ENCODE measurements around the gene TSPAN19.

GRCh38 chr12:84996759-84997158, 39.3 kb downstream of the TSPAN19 start:
- no peak for TF ChIP-seq CTCF (IDR thresholded peaks at IDR 0.05)
- no peak for TF ChIP-seq POLR2A (IDR thresholded peaks at IDR 0.05)
